OCI-LY1 (cell line): Measurements from ENCODE around the gene TMEM198.

Experiments
- H2AFZ ChIP-seq: fragments of 200-600 bp; sonication (generic), shearing (Covaris generic); 2 replicates; pipeline ENCODE4 v1.6.0; 2014; ENCODE audit warnings: antibody characterized with exemption, mild to moderate bottlenecking, low read length
- H3F3A ChIP-seq: fragments of 200-600 bp; sonication (generic), shearing (Covaris generic); 2 replicates; pipeline ENCODE4 v1.6.0; 2014; ENCODE audit warnings: mild to moderate bottlenecking, antibody characterized with exemption, low read length, moderate library complexity; ENCODE audit not compliant: insufficient read depth
- H3K27ac ChIP-seq: fragments of 200-600 bp; sonication (generic); 2 replicates; pipeline ENCODE4 v1.5.1; 2014; ENCODE audit warnings: low read length, mixed run types, mild to moderate bottlenecking, low read depth; ENCODE audit not compliant: poor library complexity, severe bottlenecking
- H3K27me3 ChIP-seq: fragments of 200-600 bp; sonication (generic); 2 replicates; pipeline ENCODE4 v1.6.0; 2014; ENCODE audit warnings: antibody characterized with exemption, mild to moderate bottlenecking, low read length, moderate library complexity; ENCODE audit not compliant: insufficient read depth
- H3K36me3 ChIP-seq: fragments of 200-600 bp; sonication (generic); 2 replicates; pipeline ENCODE4 v1.6.1; 2014; ENCODE audit warnings: mild to moderate bottlenecking, antibody characterized with exemption, low read length, moderate library complexity, mixed read lengths; ENCODE audit not compliant: insufficient read depth
- H3K4me1 ChIP-seq: fragments of 200-600 bp; sonication (generic); 2 replicates; pipeline ENCODE4 v1.5.1; 2014; ENCODE audit warnings: mild to moderate bottlenecking, low read length, moderate library complexity; ENCODE audit not compliant: insufficient read depth, severe bottlenecking
- H3K4me2 ChIP-seq: fragments of 200-600 bp; sonication (generic), shearing (Covaris generic); 2 replicates; pipeline ENCODE4 v1.6.1; 2014; ENCODE audit warnings: low read length
- H3K4me3 ChIP-seq: fragments of 200-600 bp; sonication (generic); 2 replicates; pipeline ENCODE4 v1.5.1; 2014; ENCODE audit warnings: low read length, low read depth, mild to moderate bottlenecking, mixed read lengths; ENCODE audit not compliant: poor library complexity, severe bottlenecking
- H3K79me2 ChIP-seq: fragments of 200-600 bp; shearing (Covaris generic); 2 replicates; pipeline ENCODE4 v1.6.1; 2016; ENCODE audit warnings: mixed run types, low read length, mixed read lengths; ENCODE audit not compliant: insufficient read depth
- H3K9ac ChIP-seq: fragments of 200-600 bp; sonication (generic), shearing (Covaris generic); 2 replicates; pipeline ENCODE4 v1.6.1; 2014; ENCODE audit warnings: mild to moderate bottlenecking, low read length, mixed read lengths
- H3K9me2 ChIP-seq: fragments of 200-600 bp; sonication (generic), shearing (Covaris generic); 2 replicates; pipeline ENCODE4 v1.6.1; 2014; ENCODE audit warnings: low read depth, mild to moderate bottlenecking, low read length, mixed read lengths
- H3K9me3 ChIP-seq: fragments of 200-600 bp; shearing (Covaris generic); 2 replicates; pipeline ENCODE4 v1.6.1; 2014; ENCODE audit warnings: low read length, mixed read lengths
- H4K20me1 ChIP-seq: fragments of 200-600 bp; sonication (generic), shearing (Covaris generic); 2 replicates; pipeline ENCODE4 v1.6.0; 2016; ENCODE audit warnings: mild to moderate bottlenecking, low read length; ENCODE audit not compliant: insufficient read depth
- EZH2 ChIP-seq: fragments of 200-600 bp; sonication (generic), shearing (Covaris generic); IDR thresholded peaks from 2 replicates; pipeline ENCODE4 v1.8.0; 2017; ENCODE audit warnings: borderline replicate concordance, mixed run types, mild to moderate bottlenecking, antibody characterized with exemption, low read length, moderate library complexity, mixed read lengths
- TF ChIP-seq, protein P1 (sequence below): fragments of 200-600 bp; sonication (generic), shearing (Covaris generic); IDR thresholded peaks from 2 replicates; pipeline ENCODE4 v1.5.1; 2017; ENCODE audit warnings: mild to moderate bottlenecking, antibody characterized with exemption, low read length, moderate library complexity, mixed read lengths

The TMEM198 gene

DNA sequence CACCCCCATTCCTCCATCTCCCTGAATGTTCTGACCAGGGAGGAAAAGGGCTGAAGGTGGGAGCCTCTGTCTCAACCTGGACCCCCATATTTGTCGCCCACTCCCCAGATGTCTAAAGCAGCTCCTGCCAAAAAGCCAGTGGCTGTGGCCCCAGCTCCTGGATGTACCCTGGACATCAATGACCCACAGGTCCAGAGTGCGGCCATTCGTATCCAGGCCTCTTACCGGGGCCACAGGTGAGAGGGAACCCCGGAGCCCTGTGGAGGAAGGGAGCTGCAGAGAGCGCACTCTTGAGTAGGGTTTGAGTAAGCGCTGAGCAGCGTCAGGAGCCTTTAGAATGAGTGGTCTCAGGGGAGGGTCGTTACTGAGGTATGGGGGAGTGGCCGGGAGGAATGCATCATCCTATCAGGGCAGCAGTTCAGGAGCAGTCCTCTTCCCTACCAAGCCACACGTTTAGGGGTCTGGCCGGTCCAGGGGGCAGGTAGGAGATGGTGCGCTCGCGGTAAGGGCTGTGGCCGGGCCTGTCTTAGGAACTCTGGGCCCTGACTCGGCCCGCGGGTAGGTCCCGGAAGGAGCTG is 47.5 kb upstream of the TMEM198 start:
- no peak overlapping the region for H3K4me3 ChIP-seq

DNA sequence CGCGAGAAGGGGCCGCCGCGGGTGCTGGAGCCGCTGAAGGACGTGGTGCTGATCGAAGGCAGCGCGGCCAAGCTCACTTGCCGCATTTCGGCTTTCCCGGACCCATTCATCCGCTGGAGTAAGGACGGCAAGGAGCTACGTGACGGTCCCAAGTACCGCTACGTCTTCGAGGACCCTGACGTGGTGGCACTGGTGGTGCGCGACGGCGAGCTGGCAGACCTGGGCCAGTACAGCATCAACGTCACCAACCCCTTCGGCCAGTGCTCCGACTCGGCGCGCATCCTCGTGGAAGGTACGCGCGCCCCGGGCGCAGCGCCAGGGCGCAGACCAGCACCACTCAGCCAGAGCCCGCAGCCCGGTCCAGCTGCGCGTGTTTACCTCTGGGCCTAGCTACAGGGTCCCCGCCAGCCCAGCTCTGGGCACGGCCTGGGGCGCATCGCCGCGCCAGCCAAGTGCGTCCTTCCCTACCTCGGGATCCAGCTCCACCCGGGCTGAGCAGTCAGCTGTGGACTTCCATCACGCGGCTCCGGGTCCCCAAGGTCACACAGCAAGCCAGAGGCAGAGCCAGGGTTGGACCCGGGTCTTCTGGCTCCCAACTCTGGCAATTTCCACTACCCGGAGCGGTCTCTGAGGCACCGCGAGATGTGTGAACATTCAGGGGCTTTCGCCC is 46.9 kb upstream of the TMEM198 start:
- TF ChIP-seq EZH2: no peak
- TF ChIP-seq, protein P1, sequence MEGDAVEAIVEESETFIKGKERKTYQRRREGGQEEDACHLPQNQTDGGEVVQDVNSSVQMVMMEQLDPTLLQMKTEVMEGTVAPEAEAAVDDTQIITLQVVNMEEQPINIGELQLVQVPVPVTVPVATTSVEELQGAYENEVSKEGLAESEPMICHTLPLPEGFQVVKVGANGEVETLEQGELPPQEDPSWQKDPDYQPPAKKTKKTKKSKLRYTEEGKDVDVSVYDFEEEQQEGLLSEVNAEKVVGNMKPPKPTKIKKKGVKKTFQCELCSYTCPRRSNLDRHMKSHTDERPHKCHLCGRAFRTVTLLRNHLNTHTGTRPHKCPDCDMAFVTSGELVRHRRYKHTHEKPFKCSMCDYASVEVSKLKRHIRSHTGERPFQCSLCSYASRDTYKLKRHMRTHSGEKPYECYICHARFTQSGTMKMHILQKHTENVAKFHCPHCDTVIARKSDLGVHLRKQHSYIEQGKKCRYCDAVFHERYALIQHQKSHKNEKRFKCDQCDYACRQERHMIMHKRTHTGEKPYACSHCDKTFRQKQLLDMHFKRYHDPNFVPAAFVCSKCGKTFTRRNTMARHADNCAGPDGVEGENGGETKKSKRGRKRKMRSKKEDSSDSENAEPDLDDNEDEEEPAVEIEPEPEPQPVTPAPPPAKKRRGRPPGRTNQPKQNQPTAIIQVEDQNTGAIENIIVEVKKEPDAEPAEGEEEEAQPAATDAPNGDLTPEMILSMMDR: no peak
- Histone ChIP-seq H2AFZ (no peak overlapping the region), H3K9me2 (no peaks in the 10 kb centered on the region), H3K27ac (no peak overlapping the region), H3K9ac (no peak overlapping the region), H4K20me1 (no peaks in the 10 kb centered on the region), H3K4me3 (no peak overlapping the region), H3K4me1 (peaks cover 22% of the 10 kb centered on the region), H3K79me2 (no peaks in the 10 kb centered on the region), H3K4me2 (no peak overlapping the region), H3F3A (no peaks in the 10 kb centered on the region), H3K27me3 (no peaks in the 10 kb centered on the region), H3K9me3 (no peaks in the 10 kb centered on the region), H3K36me3 (no peaks in the 10 kb centered on the region)

More for the DNA sequence above, 47.5 kb upstream of the TMEM198 start:
- Histone ChIP-seq H2AFZ (no peak overlapping the region), H4K20me1 (no peaks in the 10 kb centered on the region), H3K36me3 (no peaks in the 10 kb centered on the region), H3K9me2 (no peaks in the 10 kb centered on the region), H3K4me1 (peaks cover 22% of the 10 kb centered on the region), H3K4me2 (no peak overlapping the region), H3K27me3 (0 out of 2 replicates have a peak, but pooled peaks cover 5% of the 10 kb centered on the region), H3K27ac (no peak overlapping the region), H3K9me3 (no peaks in the 10 kb centered on the region), H3F3A (no peaks in the 10 kb centered on the region), H3K79me2 (no peaks in the 10 kb centered on the region), H3K9ac (no peak overlapping the region)
- TF ChIP-seq, protein P1: no peak
- TF ChIP-seq EZH2: no peak

DNA sequence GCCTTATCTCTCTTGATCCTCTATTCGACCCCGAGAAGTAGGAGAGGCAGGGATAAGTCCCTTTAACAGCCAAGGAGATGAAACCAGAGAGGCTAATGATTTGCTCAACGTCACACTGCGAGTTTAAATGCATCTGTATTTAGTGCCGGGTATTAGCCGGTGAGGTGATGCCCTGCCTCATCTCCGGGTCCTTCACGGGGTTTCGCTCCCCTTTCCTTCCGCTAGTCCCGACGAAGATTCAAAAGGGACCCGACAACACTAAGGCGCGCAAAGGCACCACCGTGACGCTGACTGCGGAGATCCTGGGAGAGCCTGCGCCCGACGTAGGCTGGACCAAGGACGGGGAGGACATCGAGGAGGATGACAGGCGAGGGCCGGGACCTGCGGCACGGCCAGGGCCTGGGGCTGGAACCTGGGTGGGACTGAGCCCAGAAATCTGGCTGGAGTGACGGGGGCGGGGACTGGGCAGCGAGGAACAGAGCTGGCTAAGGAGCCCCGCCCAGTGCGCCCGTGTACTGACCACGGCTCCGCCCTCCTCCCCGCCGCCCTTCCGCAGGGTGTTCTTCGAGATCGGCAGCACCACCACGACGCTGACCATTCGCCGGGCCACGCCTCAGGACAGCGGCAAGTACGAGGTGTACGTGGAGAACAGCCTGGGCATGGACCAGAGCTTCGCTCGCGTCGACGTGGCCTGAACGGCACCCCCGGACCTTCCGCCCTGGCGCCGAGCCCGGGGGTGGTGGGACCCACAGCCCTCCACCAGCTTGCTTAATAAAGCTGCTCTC is 46.1 kb upstream of the TMEM198 start:
- H3K27ac ChIP-seq: no peak overlapping the region
- peak overlapping the region; percentile 8; the same call in 1 of the 2 replicates for H2AFZ ChIP-seq
- no peaks in the 10 kb centered on the region for H3K27me3 ChIP-seq
- peak overlapping the region; percentile 95 for H3K4me2 ChIP-seq
- H3K9me2 ChIP-seq: no peaks in the 10 kb centered on the region
- no peaks in the 10 kb centered on the region for H3K9me3 ChIP-seq
- H3K36me3 ChIP-seq: no peaks in the 10 kb centered on the region
- H3F3A ChIP-seq: no peaks in the 10 kb centered on the region
- peak overlapping the region; percentile 69 for H3K4me3 ChIP-seq
- TF ChIP-seq, protein P1: no peak
- no peak for TF ChIP-seq EZH2
- H3K9ac ChIP-seq: peak overlapping the region; percentile 77
- peaks cover 22% of the 10 kb centered on the region for H3K4me1 ChIP-seq
- H4K20me1 ChIP-seq: no peaks in the 10 kb centered on the region
- no peaks in the 10 kb centered on the region for H3K79me2 ChIP-seq
